ENCODE results near the gene SP100.

Gene SP100

GRCh38 chr2:230410263-230410662 lies 5.7 kb upstream of the SP100 start:
- no peaks in the 10 kb centered on the region for H3K36me3 ChIP-seq
- peaks cover 75% of the 10 kb centered on the region for H3K27me3 ChIP-seq (ENCODE audit: insufficient read depth, low read depth, severe bottlenecking)
- DNase-seq, result no peak
- no peak overlapping the region for H3K27ac ChIP-seq
- TF ChIP-seq CTCF (IDR thresholded peaks at IDR 0.05; ENCODE audit: low read depth, low read length), result no peak
- H3K4me3 ChIP-seq (ENCODE audit: low read depth, low read length), result no peak overlapping the region
- H3K9me3 ChIP-seq (ENCODE audit: severe bottlenecking), result no peaks in the 10 kb centered on the region

GRCh38 chr2:230410861-230411569 lies 5.0 kb upstream of the SP100 start:
- Histone ChIP-seq H3K9me3 (ENCODE audit: severe bottlenecking) (no peaks in the 10 kb centered on the region), H3K4me3 (ENCODE audit: low read depth, low read length) (peak overlapping the region; percentile 35), H3K27me3 (ENCODE audit: insufficient read depth, low read depth, severe bottlenecking) (peaks cover 70% of the 10 kb centered on the region), H3K36me3 (no peaks in the 10 kb centered on the region), H3K27ac (no peak overlapping the region)
- TF ChIP-seq CTCF (IDR thresholded peaks at IDR 0.05; ENCODE audit: low read depth, low read length), result no peak
- DNase-seq, result no peak

GRCh38 chr2:230411570-230412370 lies 4.2 kb upstream of the SP100 start:
- no peak for TF ChIP-seq CTCF (IDR thresholded peaks at IDR 0.05; ENCODE audit: low read depth, low read length)
- no peaks in the 10 kb centered on the region for H3K9me3 ChIP-seq (ENCODE audit: severe bottlenecking)
- peak; percentile 15 for DNase-seq
- H3K36me3 ChIP-seq, result no peaks in the 10 kb centered on the region
- H3K4me3 ChIP-seq (ENCODE audit: low read depth, low read length), result peak overlapping the region; percentile 35
- H3K27me3 ChIP-seq (ENCODE audit: insufficient read depth, low read depth, severe bottlenecking), result peaks cover 73% of the 10 kb centered on the region
- H3K27ac ChIP-seq, result no peak overlapping the region

- no peak overlapping the region for H3K27ac ChIP-seq
- H3K36me3 ChIP-seq, result no peaks in the 10 kb centered on the region
- no peak for DNase-seq
- no peak for TF ChIP-seq CTCF (IDR thresholded peaks at IDR 0.05; ENCODE audit: low read depth, low read length)
- H3K9me3 ChIP-seq (ENCODE audit: severe bottlenecking), result no peaks in the 10 kb centered on the region
- H3K27me3 ChIP-seq (ENCODE audit: insufficient read depth, low read depth, severe bottlenecking), result peaks cover 76% of the 10 kb centered on the region
- H3K4me3 ChIP-seq (ENCODE audit: low read depth, low read length), result no peak overlapping the region
These were observed 3.7 kb upstream of the SP100 start for GRCh38 chr2:230412371-230412711.

GRCh38 chr2:230412846-230413245 lies 3.2 kb upstream of the SP100 start:
- no peak for TF ChIP-seq CTCF (IDR thresholded peaks at IDR 0.05; ENCODE audit: low read depth, low read length)
- H3K4me3 ChIP-seq (ENCODE audit: low read depth, low read length), result no peak overlapping the region
- H3K9me3 ChIP-seq (ENCODE audit: severe bottlenecking), result no peaks in the 10 kb centered on the region
- H3K27me3 ChIP-seq (ENCODE audit: insufficient read depth, low read depth, severe bottlenecking), result peaks cover 78% of the 10 kb centered on the region
- H3K36me3 ChIP-seq, result no peaks in the 10 kb centered on the region
- no peak overlapping the region for H3K27ac ChIP-seq
- no peak for DNase-seq
